ENCODE data around the gene VRK1.

- TF ChIP-seq EP300 (IDR thresholded peaks at IDR 0.05), result no peak
- no peak for TF ChIP-seq POLR2A (IDR thresholded peaks at IDR 0.05)
- TF ChIP-seq CTCF (IDR thresholded peaks at IDR 0.05), result no peak
These were observed 120.3 kb downstream of the VRK1 start for GRCh38 chr14:96917442-96917963.

Measured in ovary (tissue), 3 donors.